Fibroblast of pulmonary artery (primary cell): ENCODE results near the gene MAGEL2.
"Not testable (repeated sequence)": the region's sequence is repeated elsewhere in the genome, so short reads cannot be mapped to it uniquely, and the experiment has no call there.

ENCODE experiments used
- DNase-seq: peaks from one replicate; pipeline ENCODE4 v3.0.0-alpha.2; 2010; ENCODE audit warnings: low read depth
- H3K4me3 ChIP-seq: replicated peaks from 2 replicates; pipeline ENCODE4 v1.5.1; 2011; ENCODE audit warnings: low read depth, mild to moderate bottlenecking, control low read depth, low read length, moderate library complexity
- CTCF ChIP-seq: IDR thresholded peaks from 2 replicates; pipeline ENCODE4 v1.5.1; 2011; ENCODE audit warnings: mild to moderate bottlenecking, control low read depth, low read length, inconsistent platforms; ENCODE audit errors: missing control alignments

Gene MAGEL2

GRCh38 chr15:23628612-23629233, 18.9 kb downstream of the MAGEL2 start:
- no peak for DNase-seq
- no peak overlapping the region for H3K4me3 ChIP-seq
- TF ChIP-seq CTCF = no peak

GRCh38 chr15:23616536-23616935, 31.1 kb downstream of the MAGEL2 start:
- no peak overlapping the region for H3K4me3 ChIP-seq
- no peak for DNase-seq
- TF ChIP-seq CTCF = no peak

GRCh38 chr15:23606226-23606625, 41.4 kb downstream of the MAGEL2 start:
- TF ChIP-seq CTCF = no peak
- H3K4me3 ChIP-seq = no peak overlapping the region
- DNase-seq = no peak

GRCh38 chr15:23602124-23602523, 45.5 kb downstream of the MAGEL2 start:
- no peak for DNase-seq

GRCh38 chr15:23599053-23599452, 48.6 kb downstream of the MAGEL2 start:
- DNase-seq = no peak
- no peak overlapping the region for H3K4me3 ChIP-seq
- no peak for TF ChIP-seq CTCF

More at GRCh38 chr15:23602124-23602523, 45.5 kb downstream of the MAGEL2 start:
- H3K4me3 ChIP-seq = no peak overlapping the region
- TF ChIP-seq CTCF = no peak

GRCh38 chr15:23597278-23597677, 50.4 kb downstream of the MAGEL2 start:
- not testable (repeated sequence) for DNase-seq

GRCh38 chr15:23596736-23597135, 50.9 kb downstream of the MAGEL2 start:
- DNase-seq = no peak
- no peak for TF ChIP-seq CTCF
- no peak overlapping the region for H3K4me3 ChIP-seq

More at GRCh38 chr15:23597278-23597677, 50.4 kb downstream of the MAGEL2 start:
- H3K4me3 ChIP-seq = not testable (repeated sequence)
